Spleen (tissue), 7 donors: ENCODE data around the gene PKIB.

ENCODE experiments used
- CTCF ChIP-seq, 11 experiments: fragments of 200-600 bp in 7 of 11; fragments of 450-650 bp in 4 of 11; sonication (generic) in 4 of 11; IDR thresholded peaks in 8 of 11; conservative IDR thresholded peaks in 3 of 11; 1 replicate in 7 of 11; 2 replicates in 4 of 11; pipeline versions ENCODE4 v1.4.0 to v1.8.0; 2016 to 2021; ENCODE audit warnings: antibody characterized with exemption in 11 of 11, inconsistent platforms in 4 of 11, mild to moderate bottlenecking in 1 of 11
- POLR2A ChIP-seq, 3 donors: fragments of 450-650 bp; IDR thresholded peaks; one replicate each; pipeline ENCODE4 v1.5.1; 2017; ENCODE audit warnings: antibody characterized with exemption in 3 of 3, mild to moderate bottlenecking in 1 of 3
- POLR2AphosphoS5 ChIP-seq, 3 donors: sonication (generic); formaldehyde crosslinking; IDR thresholded peaks; one replicate each; pipeline ENCODE4 v1.5.1; 2017; ENCODE audit warnings: antibody characterized with exemption in 3 of 3
- donor health status: DM: no; HTN: no; CAD: no; lungs with moderate emphysema.
- donor health status: DM: no; HTN: no; CAD: no.
- donor health status: DM: no; HTN: no; CAD: no.

- TF ChIP-seq CTCF (IDR thresholded peaks at IDR 0.05 in 8 of 11, conservative IDR thresholded peaks at IDR 0.05 in 3 of 11) (no peak), POLR2A (IDR thresholded peaks at IDR 0.05) (no peak), POLR2AphosphoS5 (IDR thresholded peaks at IDR 0.05) (no peak)
Observed at GRCh38 chr6:122766256-122766655, 156.1 kb downstream of the PKIB start.
